CD4-positive, alpha-beta memory T cell (primary cell): ENCODE results near the gene SPTLC2. TPM values are rescaled to one million over a fixed set of nuclear protein-coding genes. Genes with fewer than 3 reads are reported as not detected.
"Not testable (repeated sequence)": the region's sequence is repeated elsewhere in the genome, so short reads cannot be mapped to it uniquely, and the experiment has no call there.

Source experiments
- CTCF ChIA-PET: fragments of 350-600 bp; sonication (Branson Sonifier 250); formaldehyde crosslinking; loops from one replicate; lab custom pipeline; 2021; ENCODE audit warnings: inconsistent platforms; ENCODE audit not compliant: partially characterized antibody; lab: Charles Lee
- POLR2A ChIA-PET: fragments of 350-600 bp; sonication (Branson Sonifier 250); formaldehyde crosslinking; loops from one replicate; lab custom pipeline; 2021; ENCODE audit not compliant: partially characterized antibody; lab: Charles Lee
- DNase-seq, 5 donors: peaks; one replicate each; pipeline versions ENCODE4 v3.0.0 to v3.0.0-alpha.2; 2020 to 2022; ENCODE audit warnings: mixed read lengths in 1 of 5
- H3K27ac ChIP-seq: one replicate; pipeline ENCODE4 v1.7.0; 2013; ENCODE audit warnings: low read depth, low read length
- H3K27me3 ChIP-seq: 2 replicates; pipeline ENCODE4 v1.7.0; 2013; ENCODE audit warnings: mild to moderate bottlenecking, low read length, moderate library complexity; ENCODE audit not compliant: insufficient read depth
- H3K36me3 ChIP-seq: 2 replicates; pipeline ENCODE4 v1.7.0; 2013; ENCODE audit warnings: mild to moderate bottlenecking, low read length, moderate library complexity; ENCODE audit not compliant: insufficient read depth
- H3K4me1 ChIP-seq: 2 replicates; pipeline ENCODE4 v1.7.0; 2013; ENCODE audit warnings: mild to moderate bottlenecking, low read length, moderate library complexity; ENCODE audit not compliant: insufficient read depth
- H3K4me3 ChIP-seq, 2 donors: one replicate each; pipeline ENCODE4 v1.7.0; 2013; ENCODE audit warnings: low read length in 2 of 2, mild to moderate bottlenecking in 1 of 2
- H3K9me3 ChIP-seq, 2 donors: one replicate each; pipeline ENCODE4 v1.7.0; 2013; ENCODE audit warnings: low read length in 2 of 2, control low read depth in 1 of 2; ENCODE audit not compliant: control insufficient read depth in 1 of 2
- H3K27ac Mint-ChIP-seq, 7 donors: one replicate each; pipeline ENCODE4 v1.8.0; 2020 to 2021; ENCODE audit warnings: mixed read lengths in 7 of 7, mild to moderate bottlenecking in 6 of 7, inconsistent platforms in 3 of 7, moderate library complexity in 3 of 7
- H3K27me3 Mint-ChIP-seq, 2 donors: one replicate each; pipeline ENCODE4 v1.8.0; 2020 to 2021; ENCODE audit warnings: mixed read lengths in 2 of 2
- H3K36me3 Mint-ChIP-seq, 2 donors: one replicate each; pipeline ENCODE4 v1.8.0; 2020 to 2021; ENCODE audit warnings: mixed read lengths in 2 of 2, inconsistent platforms in 1 of 2, mild to moderate bottlenecking in 1 of 2
- H3K4me1 Mint-ChIP-seq, 4 donors: one replicate each; pipeline ENCODE4 v1.8.0; 2020 to 2021; ENCODE audit warnings: mixed read lengths in 4 of 4, mild to moderate bottlenecking in 1 of 4
- H3K4me3 Mint-ChIP-seq, 8 donors: one replicate each; pipeline ENCODE4 v1.8.0; 2020 to 2021; ENCODE audit warnings: mixed read lengths in 8 of 8, mild to moderate bottlenecking in 7 of 8, moderate library complexity in 6 of 8, inconsistent platforms in 3 of 8
- H3K9me3 Mint-ChIP-seq, 8 donors: one replicate each; pipeline ENCODE4 v1.8.0; 2020 to 2021; ENCODE audit warnings: mixed read lengths in 8 of 8, mild to moderate bottlenecking in 5 of 8, inconsistent platforms in 3 of 8, moderate library complexity in 1 of 8
- intact Hi-C: fragments of 100-400 bp; cut with micrococcal nuclease; formaldehyde crosslinking; loops from one replicate; pipeline ENCODE4 v1.15.1; 2023
- polyA plus RNA-seq, 2 donors: library from polyadenylated mRNA; unstranded; fragments of 300-500 nt; fragmentation: Illumina TruSeq; gene quantifications; one replicate each; pipeline ENCODE4 v1.2.3, GENCODE V29; 2021
- total RNA-seq, 2 experiments: library from RNA; stranded (reverse); gene quantifications; one replicate each; pipeline ENCODE4 v1.2.3, GENCODE V29; 2021

The SPTLC2 gene, protein sequence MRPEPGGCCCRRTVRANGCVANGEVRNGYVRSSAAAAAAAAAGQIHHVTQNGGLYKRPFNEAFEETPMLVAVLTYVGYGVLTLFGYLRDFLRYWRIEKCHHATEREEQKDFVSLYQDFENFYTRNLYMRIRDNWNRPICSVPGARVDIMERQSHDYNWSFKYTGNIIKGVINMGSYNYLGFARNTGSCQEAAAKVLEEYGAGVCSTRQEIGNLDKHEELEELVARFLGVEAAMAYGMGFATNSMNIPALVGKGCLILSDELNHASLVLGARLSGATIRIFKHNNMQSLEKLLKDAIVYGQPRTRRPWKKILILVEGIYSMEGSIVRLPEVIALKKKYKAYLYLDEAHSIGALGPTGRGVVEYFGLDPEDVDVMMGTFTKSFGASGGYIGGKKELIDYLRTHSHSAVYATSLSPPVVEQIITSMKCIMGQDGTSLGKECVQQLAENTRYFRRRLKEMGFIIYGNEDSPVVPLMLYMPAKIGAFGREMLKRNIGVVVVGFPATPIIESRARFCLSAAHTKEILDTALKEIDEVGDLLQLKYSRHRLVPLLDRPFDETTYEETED
- total RNA-seq (10 to 100 TPM; 25.9 to 31.3 TPM), polyA plus RNA-seq (10 to 100 TPM; 11.2 to 23.7 TPM)

- Histone ChIP-seq H3K27me3 (no peaks in the 10 kb centered on the region), H3K9me3 (no peaks in the 10 kb centered on the region), H3K27ac (peak within 1 kb of the TSS; percentile 68), H3K4me3 (peak within 1 kb of the TSS; percentile 50 to 59), H3K4me1 (peaks cover 44% of the 10 kb centered on the region), H3K36me3 (no peaks in the 10 kb centered on the region)
- POLR2A ChIA-PET = interaction anchor here (0.6 to 2.0 kb wide), 8 partner anchors 12 to 239 kb away, joined by 3 to 7 read pairs (median 4); partner anchors contain the start of genes SAMD15 and TMED8
- H3K27me3 Mint-ChIP-seq = no peaks in the 10 kb centered on the region
- no peaks in the 10 kb centered on the region for H3K9me3 Mint-ChIP-seq
- peak within 1 kb of the TSS; percentile 86 to 96 (median 92) for H3K27ac Mint-ChIP-seq
- peaks cover 5 to 16% of the 10 kb centered on the region in 2 donors for H3K36me3 Mint-ChIP-seq
- CTCF ChIA-PET = interaction anchor here (1.4 kb wide), 1 partner anchor 24 kb away, joined by 5 read pairs; no protein-coding TSS in a partner anchor
- peaks cover 29 to 52% (median 38%) of the 10 kb centered on the region in 4 donors for H3K4me1 Mint-ChIP-seq
- intact Hi-C loops = loop anchor here (1.0 to 10.0 kb wide), 9 partner anchors 18 to 296 kb away; partner anchors contain the start of genes ADCK1, ALKBH1, GSTZ1 and POMT2
- peak; percentile 95 to 99 (median 97) for DNase-seq
- H3K4me3 Mint-ChIP-seq = peak within 1 kb of the TSS; percentile 88 to 98 (median 92)
Measured at GRCh38 chr14:77616454-77617229, at the start of gene SPTLC2. SPTLC2 (minus strand) TSS chr14:77616637; CDS start chr14:77616579, 58 bp downstream.

GRCh38 chr14:77663293-77663692, 46.9 kb upstream of the SPTLC2 start:
- no peak overlapping the region for H3K27ac ChIP-seq
- intact Hi-C loops = no loop called here
- no peaks in the 10 kb centered on the region for H3K9me3 ChIP-seq
- Mint-ChIP-seq H3K27ac (no peak overlapping the region), H3K36me3 (no peaks in the 10 kb centered on the region), H3K4me1 (no peaks in the 10 kb centered on the region), H3K4me3 (no peak overlapping the region), H3K9me3 (peaks cover 0 to 1% (median 0%) of the 10 kb centered on the region in 8 donors), H3K27me3 (no peaks in the 10 kb centered on the region)
- CTCF ChIA-PET = no interaction called here
- no peaks in the 10 kb centered on the region for H3K27me3 ChIP-seq
- POLR2A ChIA-PET = no interaction called here
- no peaks in the 10 kb centered on the region for H3K36me3 ChIP-seq
- no peak overlapping the region for H3K4me3 ChIP-seq
- no peak for DNase-seq
- no peaks in the 10 kb centered on the region for H3K4me1 ChIP-seq

GRCh38 chr14:77661562-77661961, 45.1 kb upstream of the SPTLC2 start:
- H3K27me3 Mint-ChIP-seq, DNase-seq, H3K27ac ChIP-seq, H3K9me3 ChIP-seq, H3K4me1 Mint-ChIP-seq, H3K36me3 Mint-ChIP-seq, intact Hi-C loops, CTCF ChIA-PET, H3K36me3 ChIP-seq, H3K27me3 ChIP-seq, POLR2A ChIA-PET, H3K4me3 Mint-ChIP-seq, H3K4me3 ChIP-seq, H3K9me3 Mint-ChIP-seq, H3K27ac Mint-ChIP-seq, H3K4me1 ChIP-seq: not testable (repeated sequence)

DNA sequence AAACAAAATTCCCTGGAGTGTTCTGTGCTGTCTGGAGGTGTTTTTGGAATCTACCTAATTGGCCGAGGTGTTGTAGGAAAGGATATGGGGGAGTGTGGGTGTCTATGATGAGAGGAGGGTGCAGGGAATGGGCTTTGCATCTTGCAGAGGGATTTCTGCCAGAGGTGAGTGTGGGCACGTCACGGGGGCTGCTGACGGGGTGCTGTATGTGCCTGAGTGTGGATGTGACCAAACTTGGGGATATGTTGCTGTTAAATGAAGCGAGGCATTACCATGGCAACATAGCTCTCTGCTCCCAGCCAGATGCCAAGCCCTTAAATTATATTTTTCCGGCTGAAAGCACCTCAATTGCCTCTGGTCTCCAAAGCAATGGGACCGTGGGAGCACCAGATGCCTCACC, 44.3 kb upstream of the SPTLC2 start:
- Histone ChIP-seq H3K27me3 (no peaks in the 10 kb centered on the region), H3K4me3 (no peak overlapping the region), H3K36me3 (no peaks in the 10 kb centered on the region), H3K9me3 (no peaks in the 10 kb centered on the region), H3K27ac (no peak overlapping the region), H3K4me1 (no peaks in the 10 kb centered on the region)
- H3K4me1 Mint-ChIP-seq = peaks cover 0 to 3% (median 0%) of the 10 kb centered on the region in 4 donors
- POLR2A ChIA-PET = no interaction called here
- no peak overlapping the region for H3K4me3 Mint-ChIP-seq
- intact Hi-C loops = no loop called here
- CTCF ChIA-PET = no interaction called here
- H3K27me3 Mint-ChIP-seq = no peaks in the 10 kb centered on the region
- no peak overlapping the region for H3K27ac Mint-ChIP-seq
- DNase-seq = no peak
- H3K36me3 Mint-ChIP-seq = no peaks in the 10 kb centered on the region
- peaks cover 0 to 1% (median 0%) of the 10 kb centered on the region in 8 donors for H3K9me3 Mint-ChIP-seq

DNA sequence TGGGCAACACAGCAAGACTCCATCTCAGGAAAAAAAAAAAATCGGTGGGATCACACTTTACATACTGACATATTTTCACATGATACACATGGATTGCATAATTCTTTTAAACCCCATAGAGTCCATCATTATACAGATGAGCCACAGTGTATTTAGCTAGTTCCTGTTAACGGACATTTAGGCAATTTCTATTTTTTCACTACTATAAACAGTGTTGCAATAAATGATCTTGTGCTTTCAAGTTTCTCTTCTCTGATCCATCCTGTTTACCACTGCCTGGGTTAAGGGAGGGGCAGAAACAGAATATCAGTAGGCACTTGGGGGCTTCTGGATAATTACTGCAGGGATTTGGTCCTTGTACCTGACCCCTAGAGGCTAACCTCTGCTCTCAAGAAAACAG, 43.4 kb upstream of the SPTLC2 start:
- peaks cover 0 to 3% (median 0%) of the 10 kb centered on the region in 4 donors for H3K4me1 Mint-ChIP-seq
- H3K9me3 Mint-ChIP-seq = no peaks in the 10 kb centered on the region
- ChIA-PET CTCF (interaction anchor here (0.6 kb wide), 1 partner anchor 95 kb away, joined by 3 read pairs; no protein-coding TSS in a partner anchor), POLR2A (no interaction called here)
- Histone ChIP-seq H3K4me3 (no peak overlapping the region), H3K36me3 (no peaks in the 10 kb centered on the region), H3K4me1 (no peaks in the 10 kb centered on the region), H3K27ac (no peak overlapping the region), H3K27me3 (no peaks in the 10 kb centered on the region), H3K9me3 (no peaks in the 10 kb centered on the region)
- H3K4me3 Mint-ChIP-seq = no peak overlapping the region
- intact Hi-C loops = no loop called here
- H3K36me3 Mint-ChIP-seq = no peaks in the 10 kb centered on the region
- DNase-seq = no peak
- no peaks in the 10 kb centered on the region for H3K27me3 Mint-ChIP-seq
- no peak overlapping the region for H3K27ac Mint-ChIP-seq

GRCh38 chr14:77657280-77657679, 40.8 kb upstream of the SPTLC2 start:
- Mint-ChIP-seq H3K4me1 (peaks cover 0 to 5% (median 0%) of the 10 kb centered on the region in 4 donors), H3K9me3 (no peaks in the 10 kb centered on the region), H3K27ac (peak overlapping the region in 2 of 7 donors; percentile 50 to 57), H3K4me3 (no peak overlapping the region), H3K27me3 (no peaks in the 10 kb centered on the region), H3K36me3 (no peaks in the 10 kb centered on the region)
- intact Hi-C loops = no loop called here
- H3K9me3 ChIP-seq = no peaks in the 10 kb centered on the region
- no peaks in the 10 kb centered on the region for H3K4me1 ChIP-seq
- CTCF ChIA-PET = interaction anchor here (0.7 kb wide), 1 partner anchor 10 kb away, joined by 3 read pairs; no protein-coding TSS in a partner anchor
- H3K36me3 ChIP-seq = no peaks in the 10 kb centered on the region
- no peaks in the 10 kb centered on the region for H3K27me3 ChIP-seq
- no peak for DNase-seq
- no peak overlapping the region for H3K4me3 ChIP-seq
- POLR2A ChIA-PET = no interaction called here
- no peak overlapping the region for H3K27ac ChIP-seq
